TTC549 (cell line): ENCODE measurements around the gene MED16.
"Not testable (repeated sequence)": the region's sequence is repeated elsewhere in the genome, so short reads cannot be mapped to it uniquely, and the experiment has no call there.

Source experiments
- FAIRE-seq: peaks from 2 replicates; lab custom pipeline; 2012; peaks lifted over from hg19 to GRCh38; lab: Jason Lieb, UNC

MED16 gene

DNA sequence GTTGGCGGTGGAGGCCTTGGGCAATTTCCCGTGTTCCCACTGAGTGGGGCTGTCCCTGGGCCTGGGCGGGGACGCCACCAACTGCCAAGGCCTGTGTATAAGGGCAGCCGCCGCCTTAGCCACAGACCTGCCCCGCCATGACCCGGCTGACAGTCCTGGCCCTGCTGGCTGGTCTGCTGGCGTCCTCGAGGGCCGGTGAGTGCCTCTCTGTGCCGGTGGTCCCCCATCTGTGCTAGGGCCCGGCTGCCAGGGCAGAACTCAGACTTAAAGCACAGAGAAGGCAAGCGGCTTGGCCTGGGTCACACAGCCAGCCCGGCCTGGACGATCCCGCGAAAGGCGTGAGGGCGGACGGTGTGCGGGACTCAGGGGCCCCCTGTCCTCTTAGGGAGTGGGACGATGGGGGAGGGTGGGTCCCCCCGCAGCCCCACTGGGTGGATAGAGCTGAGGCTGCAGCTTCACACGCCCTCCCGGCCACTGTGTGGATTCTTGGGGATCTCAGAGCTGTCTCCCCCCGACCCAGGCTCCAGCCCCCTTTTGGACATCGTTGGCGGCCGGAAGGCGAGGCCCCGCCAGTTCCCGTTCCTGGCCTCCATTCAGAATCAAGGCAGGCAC, 65.2 kb downstream of the MED16 start, which contains the start of gene AZU1:
TSS of gene AZU1 (plus strand) at position 128 of the 612 bp plus-strand sequence. CDS start at position 138, 10 bp downstream.
- FAIRE-seq: no peak

DNA sequence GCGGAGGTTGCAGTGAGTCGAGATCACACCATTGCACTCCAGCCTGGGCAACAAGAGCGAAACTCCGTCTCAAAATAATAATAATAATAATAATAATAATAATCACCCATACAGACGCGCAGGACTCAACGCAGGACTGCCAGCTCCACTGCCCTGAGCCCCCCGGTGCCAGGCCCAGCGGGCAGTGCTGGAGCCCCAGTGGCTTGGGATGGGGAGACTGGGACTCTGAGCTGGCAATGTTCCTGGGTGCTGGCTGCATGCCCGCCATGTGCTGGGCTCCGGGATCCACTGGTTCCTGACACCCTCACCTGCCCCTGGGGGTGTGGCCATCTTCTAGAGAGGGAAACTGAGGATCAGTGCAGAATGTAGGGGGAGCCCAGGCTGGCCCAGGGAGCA, 65.7 kb downstream of the MED16 start:
- no peak for FAIRE-seq

DNA sequence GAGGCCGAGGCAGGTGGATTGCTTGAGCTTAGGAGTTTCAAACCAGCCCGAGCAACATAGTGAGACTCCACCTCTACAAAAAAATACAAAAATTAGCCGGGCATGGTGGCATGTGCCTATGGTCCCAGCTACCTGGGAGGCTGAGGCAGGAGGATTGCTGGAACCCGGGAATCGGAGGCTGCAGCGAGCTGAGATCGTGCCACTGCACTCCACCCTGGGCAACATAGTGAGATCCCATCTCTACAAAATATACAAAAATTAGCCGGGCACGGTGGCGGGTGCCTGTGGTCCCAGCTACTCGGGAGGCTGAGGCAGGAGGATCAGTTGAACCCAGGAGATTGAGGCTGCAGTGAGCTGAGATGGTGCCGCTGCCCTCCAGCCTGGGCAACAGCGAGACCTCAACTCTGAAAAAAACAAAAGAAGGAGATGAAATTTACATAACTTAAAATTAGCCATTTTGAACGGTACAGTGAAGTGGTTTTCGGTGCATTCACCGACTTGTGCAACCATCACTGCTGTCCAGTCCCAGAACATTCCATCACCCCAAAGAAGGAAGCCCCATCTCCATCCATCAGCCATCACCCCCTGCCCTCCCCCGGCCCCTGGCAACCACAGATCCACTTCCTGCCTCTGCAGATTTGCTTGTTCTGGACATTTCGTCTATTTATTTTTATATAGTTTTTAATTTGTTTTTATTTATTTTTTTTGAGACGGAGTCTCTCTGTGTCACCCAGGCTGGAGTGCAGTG, 66.9 kb downstream of the MED16 start:
- no peak for FAIRE-seq

DNA sequence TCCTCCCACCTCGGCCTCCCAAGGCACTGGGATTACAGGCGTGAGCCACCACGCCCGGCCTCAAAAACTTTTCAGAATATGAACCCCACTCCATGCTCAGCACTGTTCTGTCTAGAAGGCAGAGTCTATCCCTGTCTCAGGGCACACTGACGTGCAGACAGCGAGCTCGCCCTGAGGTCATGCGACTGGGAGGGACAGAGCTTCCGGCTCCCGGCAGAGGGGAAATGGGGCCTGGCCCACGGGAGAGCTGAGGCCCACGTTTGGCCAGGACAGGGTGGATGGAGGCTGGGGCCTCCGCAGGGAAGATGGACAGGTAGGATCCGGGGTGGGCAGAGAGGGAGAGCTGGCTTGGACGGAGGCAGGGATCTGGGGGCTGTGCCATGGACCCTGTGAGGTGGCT, 68.1 kb downstream of the MED16 start:
- FAIRE-seq: no peak

DNA sequence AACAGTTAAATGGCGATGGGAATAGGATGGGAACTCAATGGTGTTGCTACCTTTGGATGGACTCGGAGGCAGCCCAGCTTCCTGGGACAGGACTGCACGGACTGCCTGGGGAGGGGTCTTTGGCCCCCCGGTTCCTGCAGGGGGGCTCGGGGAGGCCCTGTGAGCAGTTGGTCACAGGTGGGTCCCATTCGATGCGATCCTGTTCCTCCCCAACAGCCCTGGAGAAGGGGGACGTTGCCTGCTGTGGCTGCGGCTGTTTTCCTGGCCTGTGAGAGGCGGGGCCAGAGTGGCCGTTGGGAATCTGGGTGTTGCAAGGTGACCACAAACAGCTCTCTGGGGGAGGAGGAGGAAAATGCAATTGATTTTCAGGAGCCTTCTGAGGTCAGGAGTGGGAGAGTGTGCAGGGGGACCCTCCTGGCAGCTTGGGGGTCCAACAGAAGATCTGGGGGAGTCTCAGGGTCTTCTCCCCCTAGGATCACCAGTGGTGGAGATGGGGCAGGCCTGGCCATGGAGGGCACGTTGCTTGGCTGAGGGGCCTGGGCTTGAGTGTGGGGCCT, 69.3 kb downstream of the MED16 start:
- no peak for FAIRE-seq

DNA sequence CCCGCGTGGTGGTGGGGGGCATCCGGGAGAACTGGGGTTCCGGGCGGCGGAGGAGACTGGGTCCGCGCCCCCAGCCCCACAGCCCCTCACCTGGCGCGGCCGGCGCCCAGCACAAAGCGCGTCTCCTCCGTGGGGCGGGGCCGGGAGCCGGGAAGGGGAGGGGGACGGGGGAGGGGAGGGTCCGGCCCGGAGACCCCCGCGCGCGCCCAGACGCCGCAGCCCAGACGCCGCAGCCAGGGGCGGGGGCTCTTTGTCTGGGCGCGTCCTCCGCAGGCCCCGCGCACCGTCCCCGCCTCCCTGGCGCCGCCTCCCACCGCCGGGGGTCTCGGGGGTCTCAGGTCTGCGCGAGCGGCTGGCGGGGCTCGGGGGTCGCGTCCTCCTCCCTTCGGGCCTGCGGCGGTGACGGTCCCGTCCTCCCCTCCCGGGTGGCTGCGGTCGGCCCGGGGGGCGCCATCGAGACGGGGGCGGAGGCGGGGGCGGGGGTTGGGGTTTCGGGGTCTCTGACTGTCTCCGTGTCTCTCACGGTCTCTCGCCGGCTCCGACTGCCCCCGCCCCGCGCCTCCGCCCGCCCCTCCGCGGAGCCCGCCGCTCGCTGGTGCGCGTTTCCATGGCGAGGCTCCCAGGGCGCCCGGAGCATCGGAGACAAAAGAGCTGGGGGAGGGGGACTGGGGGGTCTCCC, 71.0 kb downstream of the MED16 start, which contains the start of gene PLPPR3:
TSS of gene PLPPR3 (minus strand) at position 131 of the 679 bp plus-strand sequence. CDS start 396 bp downstream, outside the sequence.
- no peak for FAIRE-seq

DNA sequence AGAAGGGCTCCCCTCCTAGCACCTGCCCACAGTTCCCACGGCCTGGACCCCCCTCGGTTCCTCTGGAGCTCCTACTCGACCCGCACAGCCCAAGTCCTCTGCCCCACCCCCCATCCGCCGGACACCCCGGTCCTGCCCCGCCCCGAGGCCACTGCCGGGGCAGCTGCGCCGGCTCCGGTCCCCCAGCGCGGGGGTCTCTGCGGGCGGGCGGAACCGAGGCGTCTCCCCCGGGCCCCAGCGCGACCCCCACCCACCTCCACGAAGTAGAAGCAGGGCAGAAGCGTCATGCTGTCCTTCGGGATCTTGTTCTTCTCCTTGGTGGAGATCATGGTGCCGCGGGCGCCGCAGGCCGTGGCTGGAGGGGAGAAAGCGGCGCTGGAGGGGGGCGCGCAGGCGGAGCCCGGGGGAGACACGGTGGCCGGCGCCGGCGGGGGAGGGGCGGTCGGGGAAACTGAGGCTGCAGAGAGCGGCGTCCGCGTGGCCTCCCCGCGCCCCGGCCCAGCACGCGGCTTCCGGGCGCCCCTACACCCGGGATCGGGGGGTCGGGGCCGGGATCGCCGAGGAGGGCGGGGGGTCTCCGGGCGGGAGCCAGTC, 71.7 kb downstream of the MED16 start:
- no peak for FAIRE-seq

DNA sequence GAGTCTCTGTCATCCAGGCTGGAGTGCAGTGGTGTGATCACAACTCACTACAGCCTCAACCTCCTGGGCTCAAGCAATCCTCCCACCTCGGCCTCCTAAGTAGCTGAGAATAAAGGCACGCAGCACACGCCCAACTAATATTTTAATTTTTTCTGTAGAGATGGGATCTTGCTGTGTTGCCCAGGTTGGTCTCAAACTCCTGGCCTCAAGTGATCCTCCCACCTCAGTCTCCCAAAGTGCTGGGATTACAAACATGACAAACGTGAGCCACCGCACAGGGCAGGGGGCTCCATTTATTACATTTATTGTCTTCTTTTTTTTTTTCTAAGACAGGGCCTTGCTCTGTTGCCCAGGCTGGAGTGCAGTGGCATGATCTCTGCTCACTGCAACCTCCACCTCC, 72.8 kb downstream of the MED16 start:
- not testable (repeated sequence) for FAIRE-seq
